DND-41 (cell line): ENCODE measurements around the gene DNAJC6.
"Not testable (repeated sequence)": the region's sequence is repeated elsewhere in the genome, so short reads cannot be mapped to it uniquely, and the experiment has no call there.

Experiments used
- EZH2 ChIP-seq: IDR thresholded peaks from 3 replicates; pipeline ENCODE4 v1.6.1; 2012; ENCODE audit warnings: borderline replicate concordance, low read depth, mild to moderate bottlenecking, moderate library complexity, low read length, inconsistent platforms; ENCODE audit not compliant: severe bottlenecking
- TF ChIP-seq, protein P1 (sequence below): IDR thresholded peaks from 2 replicates; pipeline ENCODE4 v1.5.1; 2012; ENCODE audit warnings: borderline replicate concordance, low read length, moderate library complexity, mild to moderate bottlenecking; ENCODE audit not compliant: poor library complexity, severe bottlenecking; ENCODE audit errors: extremely low read depth

DNA sequence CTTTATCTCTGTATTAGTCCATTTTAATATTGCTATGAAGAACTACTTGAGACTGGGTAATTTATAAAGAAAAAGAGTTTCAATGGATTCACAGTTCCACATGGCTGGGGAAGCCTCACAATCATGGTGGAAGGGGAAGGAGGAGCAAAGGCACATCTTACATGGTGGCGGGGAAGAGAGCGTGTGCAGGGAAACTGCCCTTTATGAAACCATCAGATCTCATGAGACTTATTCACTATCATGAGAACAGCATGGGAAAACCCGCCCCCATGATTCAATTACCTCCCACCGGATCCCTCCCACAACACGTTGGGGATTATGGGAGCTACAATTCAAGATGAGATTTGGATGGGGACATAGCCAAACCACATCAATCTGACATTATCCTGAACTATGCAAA is 75.1 kb downstream of the DNAJC6 start:
- not testable (repeated sequence) for TF ChIP-seq EZH2
- TF ChIP-seq, protein P1, sequence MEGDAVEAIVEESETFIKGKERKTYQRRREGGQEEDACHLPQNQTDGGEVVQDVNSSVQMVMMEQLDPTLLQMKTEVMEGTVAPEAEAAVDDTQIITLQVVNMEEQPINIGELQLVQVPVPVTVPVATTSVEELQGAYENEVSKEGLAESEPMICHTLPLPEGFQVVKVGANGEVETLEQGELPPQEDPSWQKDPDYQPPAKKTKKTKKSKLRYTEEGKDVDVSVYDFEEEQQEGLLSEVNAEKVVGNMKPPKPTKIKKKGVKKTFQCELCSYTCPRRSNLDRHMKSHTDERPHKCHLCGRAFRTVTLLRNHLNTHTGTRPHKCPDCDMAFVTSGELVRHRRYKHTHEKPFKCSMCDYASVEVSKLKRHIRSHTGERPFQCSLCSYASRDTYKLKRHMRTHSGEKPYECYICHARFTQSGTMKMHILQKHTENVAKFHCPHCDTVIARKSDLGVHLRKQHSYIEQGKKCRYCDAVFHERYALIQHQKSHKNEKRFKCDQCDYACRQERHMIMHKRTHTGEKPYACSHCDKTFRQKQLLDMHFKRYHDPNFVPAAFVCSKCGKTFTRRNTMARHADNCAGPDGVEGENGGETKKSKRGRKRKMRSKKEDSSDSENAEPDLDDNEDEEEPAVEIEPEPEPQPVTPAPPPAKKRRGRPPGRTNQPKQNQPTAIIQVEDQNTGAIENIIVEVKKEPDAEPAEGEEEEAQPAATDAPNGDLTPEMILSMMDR: not testable (repeated sequence)
